Measurements from ENCODE around the gene MZT1. TPM values are rescaled to one million over a fixed set of nuclear protein-coding genes. Genes with fewer than 3 reads are reported as not detected.

The MZT1 gene
- 12.1 and 18.8 TPM in 2 replicates for total RNA-seq

GRCh38 chr13:72727417-72728289 is at the start of gene MZT1, which contains the start of gene BORA:
Gene MZT1, minus strand, starts transcription at chr13:72727629. Its CDS starts 27 bp downstream, at chr13:72727602.
Gene BORA, plus strand, starts transcription at chr13:72727923. Its CDS starts 1,018 bp downstream, at chr13:72728941.

Small RNAs within 50 kb of the gene (small RNA-seq; reads per million reads assigned to genes)
- gene RNU6-80P: not detected

Other genes starting within 250 kb of the MZT1 start
- gene BORA, start 294 bp upstream of the MZT1 start, total RNA-seq: 7.7 and 13.9 TPM in 2 replicates
- 28.3 and 42.0 TPM in 2 replicates for gene DIS3, start 54.3 kb upstream of the MZT1 start, total RNA-seq
- 18.0 and 25.4 TPM in 2 replicates for gene PIBF1, start 54.5 kb upstream of the MZT1 start, total RNA-seq